ENCODE measurements around the gene CDKN2AIP. TPM values are rescaled to one million over a fixed set of nuclear protein-coding genes. Genes with fewer than 3 reads are reported as not detected.

Gene CDKN2AIP
- polyA plus RNA-seq, 1 of the 3 experiments (the other 2 are of a cell fraction) = 8.3 TPM

GRCh38 chr4:183430994-183431347, 13.5 kb upstream of the CDKN2AIP start:
- Histone ChIP-seq H4K20me1 (ENCODE audit: insufficient read depth) (no peaks in the 10 kb centered on the region), H3K9me3 (no peaks in the 10 kb centered on the region), H3K36me3 (replicated peaks in 1 of 2; ENCODE audit: control insufficient read depth in 1 of 2, insufficient read depth in 2 of 2, low read length in 1 of 2) (no peaks in the 10 kb centered on the region), H3K27ac (ENCODE audit: low read depth in 2 of 2, low read length in 1 of 2) (no peak overlapping the region), H3K4me1 (ENCODE audit: control insufficient read depth in 1 of 2, insufficient read depth in 2 of 2, low read depth in 1 of 2, low read length in 1 of 2) (no peaks in the 10 kb centered on the region), H3K9me2 (no peaks in the 10 kb centered on the region), H3K4me3 (ENCODE audit: low read depth in 2 of 2, low read length in 1 of 2) (no peak overlapping the region), H3K27me3 (ENCODE audit: insufficient read depth) (no peaks in the 10 kb centered on the region), H3F3A (replicated peaks; ENCODE audit: insufficient read depth) (no peaks in the 10 kb centered on the region), H3K79me2 (ENCODE audit: insufficient read depth) (no peaks in the 10 kb centered on the region), H3K9ac (no peak overlapping the region), H2AFZ (ENCODE audit: low read depth) (0 out of 2 replicates have a peak overlapping the region, but pooled peaks have one; percentile 41), H3K4me2 (no peak overlapping the region)
- POLR2A ChIA-PET = no interaction called here
- TF ChIP-seq ZBTB33 (IDR thresholded peaks at IDR 0.05; ENCODE audit: borderline replicate concordance, low read depth) (no peak), GATA2 (CRISPR knock-in tag; IDR thresholded peaks at IDR 0.05) (no peak), TAF1 (IDR thresholded peaks at IDR 0.05; ENCODE audit: borderline replicate concordance, low read depth, low read length) (no peak), FOXM1 (IDR thresholded peaks at IDR 0.05; ENCODE audit: low read depth) (no peak), RCOR1 (IDR thresholded peaks at IDR 0.05; ENCODE audit: low read length) (no peak), NFIC (IDR thresholded peaks at IDR 0.05; ENCODE audit: borderline replicate concordance) (no peak), MAX (IDR thresholded peaks at IDR 0.05; ENCODE audit: low read depth) (no peak), GABPA (IDR thresholded peaks at IDR 0.05; ENCODE audit: low read depth) (no peak), EP300 (IDR thresholded peaks at IDR 0.05; ENCODE audit: borderline replicate concordance in 1 of 2, low read depth in 1 of 2, low read length in 1 of 2) (no peak), YY1 (IDR thresholded peaks at IDR 0.05; ENCODE audit: low read depth) (no peak), IRF3 (IDR thresholded peaks at IDR 0.05; ENCODE audit: low read depth, low read length) (no peak), FOXJ3 (CRISPR knock-in tag; IDR thresholded peaks at IDR 0.05) (no peak), NRF1 (IDR thresholded peaks at IDR 0.05; ENCODE audit: low read depth, low read length) (no peak), RAD21 (IDR thresholded peaks at IDR 0.05; ENCODE audit: low read length) (no peak), USF2 (IDR thresholded peaks at IDR 0.05; ENCODE audit: borderline replicate concordance, low read depth, low read length) (no peak)
- no peak for DNase-seq
- CTCF ChIA-PET = interaction anchor here (0.9 kb wide), 1 partner anchor 669 kb away, joined by 3 read pairs; no protein-coding TSS in a partner anchor
- 74% methylated on average over 3 of the region's 3 CpGs for WGBS (ENCODE audit: low lambda C conversion rate)

Data from SK-N-SH (cell line).